Breast epithelium (tissue), 4 donors: ENCODE results near the gene PPRC1. TPM values are rescaled to one million over a fixed set of nuclear protein-coding genes. Genes with fewer than 3 reads are reported as not detected.

Experiments
- DNase-seq, 2 donors: peaks; one replicate each; pipeline ENCODE4 v3.0.0-alpha.2; 2019; ENCODE audit warnings: low spot score in 2 of 2
- H3K27ac ChIP-seq, 2 donors: fragments of 200-600 bp; sonication (generic) in 1 of 2; one replicate each; pipeline ENCODE4 v1.5.1; 2016 to 2019; ENCODE audit warnings: mild to moderate bottlenecking in 1 of 2
- H3K27me3 ChIP-seq, 2 donors: fragments of 200-600 bp; sonication (generic) in 1 of 2; one replicate each; pipeline versions ENCODE4 v1.5.1 to v1.6.0; 2017 to 2019; ENCODE audit warnings: control low read depth in 1 of 2, mild to moderate bottlenecking in 1 of 2
- H3K36me3 ChIP-seq: fragments of 200-600 bp; one replicate; pipeline ENCODE4 v1.5.1; 2019
- H3K4me1 ChIP-seq, 2 donors: fragments of 200-600 bp; sonication (generic); one replicate each; pipeline ENCODE4 v1.5.1; 2016 to 2019; ENCODE audit warnings: control low read depth in 1 of 2
- H3K4me3 ChIP-seq, 3 donors: fragments of 200-600 bp; sonication (generic); 1 replicate in 2 of 3; 2 replicates in 1 of 3; pipeline ENCODE4 v1.5.1; 2016 to 2019; ENCODE audit warnings: mild to moderate bottlenecking in 3 of 3, moderate library complexity in 2 of 3
- H3K9me3 ChIP-seq, 2 donors: fragments of 200-600 bp; sonication (generic) in 1 of 2; one replicate each; pipeline ENCODE4 v1.5.1; 2016 to 2019; ENCODE audit warnings: control low read depth in 1 of 2
- CTCF ChIP-seq, 3 donors: fragments of 450-650 bp; IDR thresholded peaks; one replicate each; pipeline ENCODE4 v1.5.1; 2016 to 2017; ENCODE audit warnings: antibody characterized with exemption in 3 of 3, mild to moderate bottlenecking in 3 of 3, moderate library complexity in 3 of 3
- POLR2A ChIP-seq: fragments of 450-650 bp; IDR thresholded peaks from one replicate; pipeline ENCODE4 v1.6.1; 2016; ENCODE audit warnings: antibody characterized with exemption, mild to moderate bottlenecking, moderate library complexity
- POLR2AphosphoS5 ChIP-seq, 3 donors: sonication (generic); formaldehyde crosslinking; IDR thresholded peaks; one replicate each; pipeline ENCODE4 v1.6.1; 2017; ENCODE audit warnings: antibody characterized with exemption in 3 of 3
- intact Hi-C: fragments of 100-400 bp; cut with DNase I; formaldehyde crosslinking; loops from one replicate; pipeline ENCODE4 v1.15.1; 2023; ENCODE audit warnings: low total_unique reads
- total RNA-seq, 3 donors: library from RNA; depleted of rRNA; stranded (reverse); fragments of >200 nt; gene quantifications; one replicate each; pipeline ENCODE4 v1.1.0, GENCODE V29; 2016

Gene PPRC1
- total RNA-seq, 3 donors from 2014 or later, result 9.1 to 21.0 (median 19.8) TPM

DNA sequence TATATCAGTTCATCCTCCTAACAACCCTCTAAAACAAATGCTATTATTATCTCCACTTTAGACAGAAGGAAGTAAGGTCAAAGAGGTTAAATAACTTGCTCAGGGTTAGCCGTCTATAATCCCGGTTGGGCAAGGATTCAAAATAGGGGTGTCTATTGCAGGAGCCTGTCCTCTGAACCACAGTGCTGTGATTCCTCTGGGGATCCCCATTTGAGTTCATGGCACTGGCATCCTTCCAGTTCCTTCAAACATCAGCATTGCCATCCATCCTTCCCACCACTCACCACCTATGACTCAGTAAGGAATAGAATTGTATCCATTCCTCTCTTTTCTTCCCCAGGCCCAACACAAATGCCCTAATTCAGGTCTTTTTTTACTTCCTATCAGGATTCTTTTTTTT, 42.1 kb upstream of the PPRC1 start:
- Histone ChIP-seq H3K36me3 (no peaks in the 10 kb centered on the region), H3K27me3 (no peaks in the 10 kb centered on the region), H3K27ac (no peak overlapping the region), H3K9me3 (no peaks in the 10 kb centered on the region), H3K4me3 (no peak overlapping the region), H3K4me1 (no peaks in the 10 kb centered on the region)
- intact Hi-C loops, result no loop called here
- no peak for DNase-seq
- TF ChIP-seq CTCF (IDR thresholded peaks at IDR 0.05), result no peak
- no peak for TF ChIP-seq POLR2AphosphoS5 (IDR thresholded peaks at IDR 0.05)
- TF ChIP-seq POLR2A, result no peak

DNA sequence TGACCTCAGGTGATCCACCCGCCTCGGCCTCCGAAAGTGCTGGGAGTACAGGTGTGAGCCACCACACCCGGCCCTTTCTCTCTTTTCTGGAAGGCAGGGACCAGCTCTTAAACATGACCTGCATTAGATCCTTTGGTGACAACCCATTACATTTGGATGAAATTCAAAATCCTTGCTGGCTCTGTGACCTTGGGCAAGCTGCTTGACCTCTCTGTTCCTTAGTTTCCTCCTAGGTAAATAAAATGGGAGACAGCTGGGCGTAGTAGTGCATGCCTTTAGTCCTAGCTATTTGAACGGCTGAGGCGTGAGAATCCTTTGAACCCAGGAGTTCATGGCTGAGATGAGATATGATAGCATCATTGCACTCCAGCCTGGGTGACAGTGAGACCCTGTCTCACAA, 36.4 kb upstream of the PPRC1 start:
- TF ChIP-seq CTCF (IDR thresholded peaks at IDR 0.05) (no peak), POLR2AphosphoS5 (IDR thresholded peaks at IDR 0.05) (no peak), POLR2A (no peak)
- DNase-seq, result no peak
- intact Hi-C loops, result no loop called here
- no peaks in the 10 kb centered on the region for H3K36me3 ChIP-seq
- H3K4me3 ChIP-seq, result no peak overlapping the region
- H3K27ac ChIP-seq, result no peak overlapping the region
- H3K4me1 ChIP-seq, result no peaks in the 10 kb centered on the region
- no peaks in the 10 kb centered on the region for H3K9me3 ChIP-seq
- H3K27me3 ChIP-seq, result no peaks in the 10 kb centered on the region

DNA sequence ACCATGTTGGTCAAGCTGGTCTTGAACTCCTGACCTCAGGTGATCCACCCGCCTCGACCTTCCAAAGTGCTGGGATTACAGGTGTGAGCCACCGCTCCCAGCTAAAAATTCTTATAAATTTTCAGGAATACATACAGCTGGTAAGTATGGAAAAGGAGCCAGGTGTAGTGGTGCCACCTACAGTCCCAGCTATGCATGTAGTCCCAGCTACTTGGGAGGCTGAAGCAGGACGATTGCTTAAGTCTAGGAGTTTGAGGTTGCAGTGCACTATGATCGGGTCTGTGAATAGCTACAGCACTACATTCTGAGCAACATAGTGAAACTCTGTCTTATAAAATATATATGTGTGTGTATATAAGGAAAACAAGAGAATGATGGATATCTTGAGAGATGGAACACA, 31.7 kb upstream of the PPRC1 start:
- DNase-seq, result no peak
- no peaks in the 10 kb centered on the region for H3K27me3 ChIP-seq

DNA sequence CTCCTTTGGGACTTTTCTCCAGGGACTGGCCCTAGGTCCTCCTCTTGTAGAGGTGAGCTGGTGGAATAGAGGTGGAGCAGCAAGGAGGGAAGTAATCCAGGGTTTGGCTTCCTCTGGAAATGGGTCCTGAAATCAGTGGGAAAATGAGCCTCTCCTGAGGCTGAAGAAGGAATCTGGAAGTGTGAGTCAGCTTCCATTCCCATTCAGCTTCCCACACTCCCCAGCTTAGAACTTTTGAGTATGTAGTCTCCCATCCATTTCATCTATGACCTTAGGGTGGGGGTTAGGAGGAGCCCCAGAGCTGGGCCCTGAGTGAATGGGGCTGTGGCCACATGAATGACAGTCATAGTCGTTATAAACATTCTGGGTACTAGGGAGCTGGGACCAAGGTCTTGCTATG, 30.4 kb upstream of the PPRC1 start:
- Histone ChIP-seq H3K27me3 (no peaks in the 10 kb centered on the region), H3K9me3 (no peaks in the 10 kb centered on the region), H3K36me3 (no peaks in the 10 kb centered on the region), H3K27ac (no peak overlapping the region), H3K4me3 (no peak overlapping the region), H3K4me1 (no peaks in the 10 kb centered on the region)
- TF ChIP-seq POLR2AphosphoS5 (IDR thresholded peaks at IDR 0.05), result no peak
- TF ChIP-seq CTCF (IDR thresholded peaks at IDR 0.05), result no peak
- no peak for TF ChIP-seq POLR2A
- no peak for DNase-seq
- intact Hi-C loops, result no loop called here

More for the DNA sequence above, 31.7 kb upstream of the PPRC1 start:
- no peak overlapping the region for H3K4me3 ChIP-seq
- TF ChIP-seq CTCF (IDR thresholded peaks at IDR 0.05), result no peak
- no peak for TF ChIP-seq POLR2A
- TF ChIP-seq POLR2AphosphoS5 (IDR thresholded peaks at IDR 0.05), result no peak
- no peak overlapping the region for H3K27ac ChIP-seq
- intact Hi-C loops, result no loop called here
- H3K4me1 ChIP-seq, result no peaks in the 10 kb centered on the region
- H3K36me3 ChIP-seq, result no peaks in the 10 kb centered on the region
- H3K9me3 ChIP-seq, result no peaks in the 10 kb centered on the region

GRCh38 chr10:102106998-102107397, 25.8 kb upstream of the PPRC1 start:
- peaks cover 30% of the 10 kb centered on the region for H3K36me3 ChIP-seq
- H3K27ac ChIP-seq, result peak overlapping the region in 1 of 2 donors; percentile 19
- H3K4me3 ChIP-seq, result no peak overlapping the region
- TF ChIP-seq POLR2A (no peak), CTCF (IDR thresholded peaks at IDR 0.05) (no peak), POLR2AphosphoS5 (IDR thresholded peaks at IDR 0.05) (no peak)
- H3K4me1 ChIP-seq, result no peaks in the 10 kb centered on the region
- no peaks in the 10 kb centered on the region for H3K9me3 ChIP-seq
- intact Hi-C loops, result no loop called here
- H3K27me3 ChIP-seq, result no peaks in the 10 kb centered on the region
- no peak for DNase-seq
